BLaER1 (cell line): ENCODE measurements around the gene MMP2.

Source experiments
- H3K27ac ChIP-seq: shearing (Covaris generic); formaldehyde crosslinking; 2 replicates; pipeline ENCODE4 v1.8.1; 2022
- H3K27me3 ChIP-seq: shearing (Covaris generic); formaldehyde crosslinking; 2 replicates; pipeline ENCODE4 v1.8.1; 2022
- H3K36me3 ChIP-seq: shearing (Covaris generic); formaldehyde crosslinking; 2 replicates; pipeline ENCODE4 v1.8.1; 2022
- H3K4me1 ChIP-seq: shearing (Covaris generic); formaldehyde crosslinking; 2 replicates; pipeline ENCODE4 v1.8.1; 2022
- H3K4me2 ChIP-seq: shearing (Covaris generic); formaldehyde crosslinking; 2 replicates; pipeline ENCODE4 v1.8.1; 2022
- H3K4me3 ChIP-seq: shearing (Covaris generic); formaldehyde crosslinking; 2 replicates; pipeline ENCODE4 v1.8.1; 2022
- H3K9ac ChIP-seq: shearing (Covaris generic); formaldehyde crosslinking; 2 replicates; pipeline ENCODE4 v1.8.1; 2022
- H3K9me3 ChIP-seq: shearing (Covaris generic); formaldehyde crosslinking; 2 replicates; pipeline ENCODE4 v1.8.1; 2022
- H4K20me1 ChIP-seq: shearing (Covaris generic); formaldehyde crosslinking; 2 replicates; pipeline ENCODE4 v1.8.1; 2022
- Cebpa-rat ChIP-seq: shearing (Covaris generic); IDR thresholded peaks from 2 replicates; pipeline ENCODE4 v1.8.1; 2022

MMP2 gene

GRCh38 chr16:55468352-55468990 lies 10.5 kb upstream of the MMP2 start:
- Histone ChIP-seq H3K4me3 (no peak overlapping the region), H3K9me3 (no peaks in the 10 kb centered on the region), H3K9ac (no peak overlapping the region), H3K4me2 (no peak overlapping the region), H3K27ac (no peak overlapping the region), H3K27me3 (no peaks in the 10 kb centered on the region), H3K36me3 (no peaks in the 10 kb centered on the region), H3K4me1 (no peaks in the 10 kb centered on the region), H4K20me1 (no peaks in the 10 kb centered on the region)
- TF ChIP-seq Cebpa-rat = no peak

- Histone ChIP-seq H3K27ac (no peak overlapping the region), H3K4me1 (no peaks in the 10 kb centered on the region), H3K36me3 (no peaks in the 10 kb centered on the region), H3K4me3 (no peak overlapping the region), H3K27me3 (no peaks in the 10 kb centered on the region), H4K20me1 (no peaks in the 10 kb centered on the region), H3K9ac (no peak overlapping the region), H3K4me2 (no peak overlapping the region), H3K9me3 (no peaks in the 10 kb centered on the region)
- TF ChIP-seq Cebpa-rat = no peak
Measured at GRCh38 chr16:55469821-55470532, 9.0 kb upstream of the MMP2 start.

DNA sequence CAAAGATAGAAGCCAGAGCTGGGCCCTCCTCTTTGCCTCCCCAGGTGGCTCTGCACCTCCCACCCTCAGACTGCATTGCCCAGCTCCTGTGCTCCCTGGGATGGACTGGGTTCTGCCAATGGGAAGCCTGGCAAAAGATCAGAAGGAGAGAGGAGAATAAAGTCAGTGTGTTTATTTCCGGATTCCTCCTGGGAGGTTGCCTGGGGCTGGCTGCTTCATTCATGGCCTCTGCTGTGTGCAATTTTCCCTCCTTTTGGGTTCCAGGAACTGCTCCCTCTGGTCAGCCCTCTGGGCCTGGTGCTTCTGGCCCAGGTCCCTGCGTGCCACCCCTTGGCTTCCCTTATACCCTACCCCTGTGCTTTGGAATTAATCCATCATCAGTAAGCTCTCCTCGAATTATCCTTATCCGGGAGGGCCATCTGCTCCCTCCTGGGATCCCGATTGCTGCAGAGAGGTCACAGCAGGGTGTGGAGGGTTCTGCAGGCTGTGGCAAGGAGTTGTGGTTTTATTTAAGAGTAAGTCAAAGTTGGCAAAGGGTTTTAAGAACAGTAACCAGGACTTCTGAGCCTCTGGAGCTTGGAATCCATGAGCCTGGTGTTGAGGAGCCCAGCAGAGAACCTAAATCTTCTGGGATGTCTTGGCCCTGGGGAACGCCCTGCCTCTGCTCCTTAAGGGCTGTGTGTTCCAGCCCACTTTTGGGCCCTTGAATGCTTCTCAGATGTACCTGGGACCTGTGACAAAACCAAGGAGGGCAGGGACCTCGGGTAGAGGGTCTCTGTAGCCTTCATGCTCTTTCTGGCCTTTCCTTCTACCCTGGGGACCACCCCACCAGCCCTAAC lies 8.2 kb upstream of the MMP2 start:
- Histone ChIP-seq H4K20me1 (no peaks in the 10 kb centered on the region), H3K27ac (no peak overlapping the region), H3K9me3 (no peaks in the 10 kb centered on the region), H3K4me3 (no peak overlapping the region), H3K4me2 (no peak overlapping the region), H3K36me3 (no peaks in the 10 kb centered on the region), H3K4me1 (no peaks in the 10 kb centered on the region), H3K9ac (no peak overlapping the region), H3K27me3 (no peaks in the 10 kb centered on the region)
- no peak for TF ChIP-seq Cebpa-rat

DNA sequence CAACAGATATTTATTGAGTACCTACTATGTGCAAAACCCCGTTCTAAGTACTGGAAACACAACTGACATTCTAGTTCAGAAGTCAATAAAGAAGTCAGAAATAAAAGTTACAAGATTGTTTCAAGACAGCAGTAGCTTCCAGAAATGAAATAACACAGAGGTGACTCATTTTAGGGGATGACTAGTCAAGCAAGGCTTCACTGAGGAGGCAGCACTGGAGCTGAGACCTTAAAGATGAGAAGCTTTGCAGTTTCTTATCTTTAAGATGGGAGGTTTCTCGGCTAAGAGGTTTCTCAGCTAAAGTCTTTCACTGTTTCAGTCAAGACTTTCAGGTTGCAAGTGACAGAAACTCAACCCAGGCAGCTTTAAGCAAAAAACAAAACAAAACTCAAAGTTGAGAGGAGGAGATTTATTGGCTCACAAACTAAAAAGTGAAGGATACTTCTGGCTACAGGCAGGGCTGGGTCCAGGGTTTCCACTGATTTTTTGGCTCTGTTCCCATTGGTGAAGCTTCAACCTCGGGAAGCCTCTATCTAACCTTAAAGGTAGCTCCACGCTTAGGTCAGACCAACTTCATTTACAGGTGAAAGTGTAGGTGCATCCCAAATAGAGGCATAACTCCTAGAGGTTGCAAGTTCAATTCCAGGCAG lies 7.4 kb upstream of the MMP2 start:
- Histone ChIP-seq H3K4me1 (no peaks in the 10 kb centered on the region), H3K27ac (no peak overlapping the region), H3K36me3 (no peaks in the 10 kb centered on the region), H4K20me1 (no peaks in the 10 kb centered on the region), H3K4me3 (no peak overlapping the region), H3K9me3 (no peaks in the 10 kb centered on the region), H3K9ac (no peak overlapping the region), H3K4me2 (no peak overlapping the region), H3K27me3 (no peaks in the 10 kb centered on the region)
- TF ChIP-seq Cebpa-rat = no peak

GRCh38 chr16:55473587-55473986 lies 5.4 kb upstream of the MMP2 start:
- Histone ChIP-seq H3K9ac (no peak overlapping the region), H4K20me1 (no peaks in the 10 kb centered on the region), H3K4me3 (no peak overlapping the region), H3K36me3 (no peaks in the 10 kb centered on the region), H3K9me3 (no peaks in the 10 kb centered on the region), H3K27ac (no peak overlapping the region), H3K4me1 (no peaks in the 10 kb centered on the region), H3K4me2 (no peak overlapping the region), H3K27me3 (no peaks in the 10 kb centered on the region)
- no peak for TF ChIP-seq Cebpa-rat

DNA sequence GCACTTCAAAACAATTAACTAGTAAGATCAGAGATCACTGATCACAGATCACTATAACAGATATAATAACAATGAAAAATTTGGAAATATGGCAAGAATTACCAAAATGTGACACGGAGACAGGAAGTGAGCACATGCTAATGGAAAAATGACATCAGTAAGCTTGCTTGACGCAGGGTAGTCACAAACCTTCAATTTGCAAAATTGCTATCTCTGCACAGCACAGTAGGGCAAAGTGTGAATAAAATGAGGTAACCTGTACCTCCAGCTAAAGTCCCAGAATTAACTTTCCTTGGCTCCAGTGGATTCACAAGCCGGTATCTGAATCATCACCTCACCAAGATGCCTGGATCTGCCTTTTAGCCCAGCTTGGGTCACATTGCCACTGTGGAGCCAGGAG lies 4.2 kb upstream of the MMP2 start:
- TF ChIP-seq Cebpa-rat = no peak

DNA sequence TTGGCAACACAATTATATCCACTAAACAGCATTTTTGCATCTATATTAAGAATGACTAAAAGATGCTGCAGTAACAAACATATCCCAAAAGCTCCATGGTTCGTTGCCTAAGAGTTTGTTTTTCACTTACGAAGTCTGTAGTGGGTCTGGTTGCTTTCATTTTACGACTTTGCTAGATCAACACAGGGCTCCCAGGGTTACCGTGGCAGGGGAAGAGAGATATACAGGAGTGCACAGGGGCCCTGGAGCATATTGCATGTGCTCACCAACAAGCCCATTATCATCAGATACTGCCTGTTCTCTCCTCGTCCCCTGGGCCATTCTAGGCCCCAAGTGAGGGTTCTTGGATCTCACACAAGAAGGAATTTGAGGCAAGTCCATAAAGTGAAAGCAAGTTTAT lies 3.1 kb upstream of the MMP2 start:
- no peaks in the 10 kb centered on the region for H3K36me3 ChIP-seq
- H3K9ac ChIP-seq = no peak overlapping the region
- no peak overlapping the region for H3K27ac ChIP-seq
- H3K27me3 ChIP-seq = 0 out of 2 replicates have a peak, but pooled peaks cover 13% of the 10 kb centered on the region
- no peaks in the 10 kb centered on the region for H3K9me3 ChIP-seq
- no peaks in the 10 kb centered on the region for H3K4me1 ChIP-seq
- no peak overlapping the region for H3K4me2 ChIP-seq
- H3K4me3 ChIP-seq = no peak overlapping the region
- no peak for TF ChIP-seq Cebpa-rat
- H4K20me1 ChIP-seq = no peaks in the 10 kb centered on the region

More for the DNA sequence above, 4.2 kb upstream of the MMP2 start:
- Histone ChIP-seq H3K9ac (no peak overlapping the region), H3K27me3 (0 out of 2 replicates have a peak, but pooled peaks cover 7% of the 10 kb centered on the region), H3K36me3 (no peaks in the 10 kb centered on the region), H3K9me3 (no peaks in the 10 kb centered on the region), H3K4me2 (no peak overlapping the region), H3K4me3 (no peak overlapping the region), H4K20me1 (no peaks in the 10 kb centered on the region), H3K27ac (no peak overlapping the region), H3K4me1 (no peaks in the 10 kb centered on the region)

DNA sequence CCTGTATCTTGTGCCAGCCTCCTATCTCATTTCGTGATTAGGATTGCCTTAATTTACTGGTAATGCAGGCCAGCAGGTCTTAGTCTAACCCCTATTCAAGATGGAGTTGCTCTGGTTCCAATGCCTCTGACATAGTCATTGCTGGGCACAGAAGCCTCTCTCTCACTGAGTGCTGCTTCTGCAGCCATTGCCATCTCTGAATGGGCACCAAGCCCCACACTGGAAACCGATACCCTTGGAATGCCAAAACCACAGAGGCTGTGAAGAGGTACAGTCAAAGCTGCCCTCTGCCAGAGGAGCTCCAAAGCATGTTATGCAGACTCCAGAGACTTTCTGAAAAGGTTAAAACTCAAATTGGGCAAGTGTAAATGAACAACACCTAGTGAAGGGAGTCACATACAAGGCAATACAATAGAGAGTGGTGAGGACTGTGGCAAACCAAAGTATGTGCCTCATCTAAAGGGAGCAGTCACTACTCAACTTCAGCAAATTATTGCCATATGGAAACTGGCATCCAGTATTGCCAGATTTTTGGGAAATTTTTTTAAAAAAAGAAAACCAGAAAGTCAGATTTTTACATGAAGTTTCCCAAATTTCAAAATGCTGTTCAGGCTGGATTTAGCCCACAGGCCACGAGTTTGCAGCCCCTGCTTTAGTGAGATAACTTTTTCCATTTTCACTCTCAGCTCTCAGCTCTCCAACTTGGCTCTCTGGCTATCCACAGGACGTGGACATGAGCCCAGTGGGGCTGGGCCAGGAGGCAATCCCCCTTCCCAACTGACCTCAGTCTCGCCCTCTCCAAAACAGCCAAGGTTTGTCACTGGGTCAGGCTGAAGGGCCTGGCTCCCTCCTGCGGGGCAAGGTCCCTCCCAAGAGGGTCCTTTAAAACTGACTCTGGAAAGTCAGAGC lies 2.1 kb upstream of the MMP2 start:
- no peaks in the 10 kb centered on the region for H3K9me3 ChIP-seq
- H3K4me1 ChIP-seq = no peaks in the 10 kb centered on the region
- no peaks in the 10 kb centered on the region for H4K20me1 ChIP-seq
- no peak overlapping the region for H3K4me3 ChIP-seq
- H3K9ac ChIP-seq = no peak overlapping the region
- no peaks in the 10 kb centered on the region for H3K36me3 ChIP-seq
- 0 out of 2 replicates have a peak, but pooled peaks cover 13% of the 10 kb centered on the region for H3K27me3 ChIP-seq
- no peak overlapping the region for H3K4me2 ChIP-seq
- no peak for TF ChIP-seq Cebpa-rat
- H3K27ac ChIP-seq = no peak overlapping the region

DNA sequence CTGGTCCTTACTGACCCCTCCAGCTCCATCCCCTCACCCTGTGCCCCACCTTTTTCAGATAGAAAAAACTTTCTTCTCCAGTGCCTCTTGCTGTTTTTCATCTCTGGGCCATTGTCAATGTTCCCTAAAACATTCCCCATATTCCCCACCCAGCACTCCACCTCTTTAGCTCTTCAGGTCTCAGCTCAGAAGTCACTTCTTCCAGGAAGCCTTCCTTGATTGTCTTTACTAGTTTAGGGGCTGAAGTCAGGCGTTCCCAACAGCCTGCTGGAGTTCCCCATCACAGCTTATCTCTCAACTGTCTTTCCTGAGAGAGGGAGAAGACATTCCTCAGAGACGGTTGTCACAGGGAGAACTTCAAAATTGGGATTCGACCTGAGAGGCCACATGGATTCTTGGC lies 1.3 kb upstream of the MMP2 start:
- Histone ChIP-seq H3K36me3 (no peaks in the 10 kb centered on the region), H3K4me3 (no peak overlapping the region), H4K20me1 (no peaks in the 10 kb centered on the region), H3K4me2 (no peak overlapping the region), H3K4me1 (no peaks in the 10 kb centered on the region), H3K27ac (no peak overlapping the region), H3K9me3 (no peaks in the 10 kb centered on the region), H3K9ac (no peak overlapping the region), H3K27me3 (0 out of 2 replicates have a peak, but pooled peaks cover 13% of the 10 kb centered on the region)
- TF ChIP-seq Cebpa-rat = no peak
